Breast epithelium (tissue), 4 donors: ENCODE data around the gene ATAD3B. TPM values are rescaled to one million over a fixed set of nuclear protein-coding genes. Genes with fewer than 3 reads are reported as not detected.

Experiments used
- DNase-seq, 2 donors: peaks; one replicate each; pipeline ENCODE4 v3.0.0-alpha.2; 2019; ENCODE audit warnings: low spot score in 2 of 2
- H3K27ac ChIP-seq, 2 donors: fragments of 200-600 bp; sonication (generic) in 1 of 2; one replicate each; pipeline ENCODE4 v1.5.1; 2016 to 2019; ENCODE audit warnings: mild to moderate bottlenecking in 1 of 2
- H3K27me3 ChIP-seq, 2 donors: fragments of 200-600 bp; sonication (generic) in 1 of 2; one replicate each; pipeline versions ENCODE4 v1.5.1 to v1.6.0; 2017 to 2019; ENCODE audit warnings: control low read depth in 1 of 2, mild to moderate bottlenecking in 1 of 2
- H3K36me3 ChIP-seq: fragments of 200-600 bp; one replicate; pipeline ENCODE4 v1.5.1; 2019
- H3K4me1 ChIP-seq, 2 donors: fragments of 200-600 bp; sonication (generic); one replicate each; pipeline ENCODE4 v1.5.1; 2016 to 2019; ENCODE audit warnings: control low read depth in 1 of 2
- H3K4me3 ChIP-seq, 3 donors: fragments of 200-600 bp; sonication (generic); 1 replicate in 2 of 3; 2 replicates in 1 of 3; pipeline ENCODE4 v1.5.1; 2016 to 2019; ENCODE audit warnings: mild to moderate bottlenecking in 3 of 3, moderate library complexity in 2 of 3
- H3K9me3 ChIP-seq, 2 donors: fragments of 200-600 bp; sonication (generic) in 1 of 2; one replicate each; pipeline ENCODE4 v1.5.1; 2016 to 2019; ENCODE audit warnings: control low read depth in 1 of 2
- CTCF ChIP-seq, 3 donors: fragments of 450-650 bp; IDR thresholded peaks; one replicate each; pipeline ENCODE4 v1.5.1; 2016 to 2017; ENCODE audit warnings: antibody characterized with exemption in 3 of 3, mild to moderate bottlenecking in 3 of 3, moderate library complexity in 3 of 3
- POLR2A ChIP-seq: fragments of 450-650 bp; IDR thresholded peaks from one replicate; pipeline ENCODE4 v1.6.1; 2016; ENCODE audit warnings: antibody characterized with exemption, mild to moderate bottlenecking, moderate library complexity
- POLR2AphosphoS5 ChIP-seq, 3 donors: sonication (generic); formaldehyde crosslinking; IDR thresholded peaks; one replicate each; pipeline ENCODE4 v1.6.1; 2017; ENCODE audit warnings: antibody characterized with exemption in 3 of 3
- intact Hi-C: fragments of 100-400 bp; cut with DNase I; formaldehyde crosslinking; loops from one replicate; pipeline ENCODE4 v1.15.1; 2023; ENCODE audit warnings: low total_unique reads
- total RNA-seq, 3 donors: library from RNA; depleted of rRNA; stranded (reverse); fragments of >200 nt; gene quantifications; one replicate each; pipeline ENCODE4 v1.1.0, GENCODE V29; 2016

Gene ATAD3B
- total RNA-seq, 3 donors from 2014 or later = 9.9 to 22.9 (median 22.4) TPM

GRCh38 chr1:1535201-1536018 is 63.8 kb downstream of the ATAD3B start:
- H3K27me3 ChIP-seq = no peaks in the 10 kb centered on the region
- no peak overlapping the region for H3K27ac ChIP-seq
- intact Hi-C loops = no loop called here
- no peaks in the 10 kb centered on the region for H3K36me3 ChIP-seq
- no peak for TF ChIP-seq POLR2A
- no peak for TF ChIP-seq POLR2AphosphoS5 (IDR thresholded peaks at IDR 0.05)
- no peak for TF ChIP-seq CTCF (IDR thresholded peaks at IDR 0.05)
- peaks cover 8 to 11% of the 10 kb centered on the region in 2 donors for H3K9me3 ChIP-seq
- no peak overlapping the region for H3K4me3 ChIP-seq
- no peak for DNase-seq
- H3K4me1 ChIP-seq = peaks cover 0 to 4% of the 10 kb centered on the region in 2 donors

DNA sequence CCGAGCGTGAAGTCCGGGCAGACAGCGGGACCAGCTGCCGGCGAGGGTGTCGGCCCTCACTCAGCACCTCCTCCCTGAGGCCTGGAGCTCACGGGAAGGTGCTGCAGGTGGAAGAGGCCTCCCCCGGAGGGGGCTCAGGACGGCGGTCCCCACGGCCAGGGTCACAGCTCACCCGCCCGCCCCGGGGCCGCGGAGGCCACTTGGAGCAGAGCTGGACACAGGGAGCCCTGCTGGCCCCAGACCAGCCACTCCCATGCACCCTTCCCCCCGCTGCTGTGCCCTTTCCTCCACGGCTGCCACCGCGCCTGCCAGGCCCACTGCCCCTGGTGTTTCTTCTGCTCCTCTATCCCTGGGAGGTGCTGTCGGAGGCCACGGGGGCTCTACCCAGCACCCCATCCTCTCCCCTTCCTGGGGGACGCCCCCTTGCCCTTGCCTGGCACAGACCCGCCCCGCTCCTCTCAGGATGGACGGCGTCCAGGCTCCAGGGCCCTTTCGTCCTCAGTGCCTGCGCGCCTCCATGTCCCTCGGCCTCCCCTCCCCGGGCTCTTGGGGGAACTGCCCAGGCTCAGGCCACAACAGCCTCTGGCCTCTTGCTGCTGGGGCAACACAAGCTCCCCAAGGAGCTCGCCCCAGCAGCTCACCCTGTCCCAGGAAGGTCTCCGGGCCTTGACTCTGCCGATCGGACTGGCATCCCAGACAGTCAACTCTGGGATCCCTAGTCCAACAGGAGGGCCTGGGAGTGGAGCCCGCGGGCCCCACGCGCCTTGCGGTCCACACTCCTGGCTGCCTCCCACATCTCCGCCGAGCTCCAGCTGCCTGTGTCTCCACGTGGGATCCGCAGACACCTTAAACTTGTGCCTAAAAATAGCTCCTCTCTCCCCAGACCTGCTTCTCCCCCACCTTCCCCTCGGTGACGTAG is 64.7 kb downstream of the ATAD3B start:
- peak overlapping the region in 1 of 2 donors; percentile 12 for H3K27ac ChIP-seq
- TF ChIP-seq CTCF (IDR thresholded peaks at IDR 0.05) (no peak), POLR2AphosphoS5 (IDR thresholded peaks at IDR 0.05) (no peak), POLR2A (no peak)
- no peaks in the 10 kb centered on the region for H3K27me3 ChIP-seq
- peaks cover 0 to 11% of the 10 kb centered on the region in 2 donors for H3K4me1 ChIP-seq
- no peak overlapping the region for H3K4me3 ChIP-seq
- peaks cover 8 to 11% of the 10 kb centered on the region in 2 donors for H3K9me3 ChIP-seq
- H3K36me3 ChIP-seq = no peaks in the 10 kb centered on the region
- DNase-seq = no peak
- intact Hi-C loops = no loop called here

GRCh38 chr1:1536938-1537546 is 65.5 kb downstream of the ATAD3B start:
- no peaks in the 10 kb centered on the region for H3K27me3 ChIP-seq
- no peak for DNase-seq
- no peaks in the 10 kb centered on the region for H3K36me3 ChIP-seq
- intact Hi-C loops = no loop called here
- peaks cover 5% of the 10 kb centered on the region in 2 donors for H3K9me3 ChIP-seq
- H3K4me3 ChIP-seq = no peak overlapping the region
- peaks cover 0 to 14% of the 10 kb centered on the region in 2 donors for H3K4me1 ChIP-seq
- no peak overlapping the region for H3K27ac ChIP-seq
- no peak for TF ChIP-seq POLR2A
- TF ChIP-seq CTCF (IDR thresholded peaks at IDR 0.05) = no peak
- no peak for TF ChIP-seq POLR2AphosphoS5 (IDR thresholded peaks at IDR 0.05)

DNA sequence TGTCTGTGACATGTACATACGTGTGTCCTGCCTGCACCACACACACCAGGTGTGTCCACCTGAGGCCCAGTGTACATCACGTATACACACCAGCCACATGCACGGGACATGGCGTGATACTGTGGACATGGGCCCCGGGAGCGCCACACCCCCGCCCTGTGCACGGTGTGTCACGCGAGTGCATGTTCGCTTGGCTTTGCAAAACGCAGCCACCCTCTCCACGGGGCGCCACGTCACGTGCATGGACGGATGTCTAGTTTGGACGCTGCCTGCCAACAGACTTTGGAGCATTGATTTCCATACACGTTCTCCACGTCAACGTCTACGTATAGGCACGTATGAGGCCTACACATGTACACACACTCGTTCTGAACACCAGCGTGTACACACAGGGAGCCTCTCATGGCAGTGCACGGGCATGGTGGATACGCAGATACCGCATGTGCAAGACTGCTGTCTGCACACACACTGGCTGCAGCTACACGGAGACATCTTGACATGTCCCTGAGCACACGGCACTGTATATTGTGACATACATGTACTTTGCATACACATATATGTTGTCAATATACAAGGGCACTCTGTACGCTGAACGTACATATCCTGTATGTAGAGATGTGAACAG is 66.2 kb downstream of the ATAD3B start:
- Histone ChIP-seq H3K36me3 (no peaks in the 10 kb centered on the region), H3K27ac (no peak overlapping the region), H3K27me3 (no peaks in the 10 kb centered on the region), H3K4me1 (peaks cover 0 to 14% of the 10 kb centered on the region in 2 donors), H3K9me3 (peaks cover 0 to under 1% of the 10 kb centered on the region in 2 donors), H3K4me3 (no peak overlapping the region)
- intact Hi-C loops = no loop called here
- TF ChIP-seq POLR2A (no peak), CTCF (IDR thresholded peaks at IDR 0.05) (no peak), POLR2AphosphoS5 (IDR thresholded peaks at IDR 0.05) (no peak)
- no peak for DNase-seq
